HepG2 (cell line): Measurements from ENCODE around the gene ZXDC. TPM values are rescaled to one million over a fixed set of nuclear protein-coding genes. Genes with fewer than 3 reads are reported as not detected.
A peak's percentile ranks its signal among the peaks of the same experiment; 100 is the strongest.

ENCODE experiments used
- ATF7-NPFF ChIP-seq: sonication (generic); formaldehyde crosslinking; IDR thresholded peaks from 2 replicates; pipeline ENCODE4 v1.8.1; 2023; ENCODE audit warnings: mild to moderate bottlenecking, low read depth, missing genetic modification reagents, moderate library complexity
- CAMTA2 ChIP-seq: sonication (generic); formaldehyde crosslinking; IDR thresholded peaks from 2 replicates; pipeline ENCODE4 v1.4.0; 2020; ENCODE audit warnings: mild to moderate bottlenecking, missing genetic modification reagents, borderline replicate concordance
- DRAP1 ChIP-seq: IDR thresholded peaks from 2 replicates; pipeline ENCODE4 v1.6.1; 2016; ENCODE audit warnings: missing genetic modification reagents, missing compliant biosample characterization
- HDAC6 ChIP-seq: fragments of 200-600 bp; sonication (generic); IDR thresholded peaks from 2 replicates; pipeline ENCODE4 v1.7.0; 2017; ENCODE audit warnings: mild to moderate bottlenecking, antibody characterized with exemption, low read length, low read depth
- HOXA7 ChIP-seq: sonication (generic); formaldehyde crosslinking; IDR thresholded peaks from 2 replicates; pipeline ENCODE4 v1.8.1; 2022; ENCODE audit warnings: mild to moderate bottlenecking, missing genetic modification reagents, moderate library complexity
- IRF2 ChIP-seq: IDR thresholded peaks from 2 replicates; pipeline ENCODE4 v1.6.1; 2018; ENCODE audit warnings: missing genetic modification reagents, missing compliant biosample characterization
- LRRFIP1 ChIP-seq: sonication (generic); formaldehyde crosslinking; conservative IDR thresholded peaks from 2 replicates; pipeline ENCODE4 v1.4.0; 2020; ENCODE audit warnings: missing genetic modification reagents
- MTA1 ChIP-seq: sonication (generic); formaldehyde crosslinking; IDR thresholded peaks from 2 replicates; pipeline ENCODE4 v1.4.0; 2020; ENCODE audit warnings: missing genetic modification reagents, mild to moderate bottlenecking, borderline replicate concordance
- NFKB2 ChIP-seq: sonication (generic); formaldehyde crosslinking; IDR thresholded peaks from 2 replicates; pipeline ENCODE4 v1.4.0; 2020; ENCODE audit warnings: missing genetic modification reagents, borderline replicate concordance
- NR2F6 ChIP-seq, 2 experiments: IDR thresholded peaks; 2 replicates each; pipeline ENCODE4 v1.6.1; 2016; ENCODE audit warnings: antibody characterized with exemption in 1 of 2, mild to moderate bottlenecking in 1 of 2
- PAX8 ChIP-seq: sonication (generic); formaldehyde crosslinking; IDR thresholded peaks from 2 replicates; pipeline ENCODE4 v1.8.0; 2022; ENCODE audit warnings: mild to moderate bottlenecking, missing genetic modification reagents, borderline replicate concordance
- SAFB2 ChIP-seq: sonication (generic); formaldehyde crosslinking; IDR thresholded peaks from 2 replicates; pipeline ENCODE4 v1.5.1; 2020; ENCODE audit warnings: missing genetic modification reagents, low read depth, mild to moderate bottlenecking, borderline replicate concordance
- SP140L ChIP-seq: sonication (generic); formaldehyde crosslinking; IDR thresholded peaks from 2 replicates; pipeline ENCODE4 v1.4.0; 2020; ENCODE audit warnings: missing genetic modification reagents, borderline replicate concordance
- ZMYM3 ChIP-seq: sonication (generic); formaldehyde crosslinking; IDR thresholded peaks from 2 replicates; pipeline ENCODE4 v1.5.1; 2020; ENCODE audit warnings: mild to moderate bottlenecking, missing genetic modification reagents
- ZNF446 ChIP-seq: sonication (generic); formaldehyde crosslinking; IDR thresholded peaks from 2 replicates; pipeline ENCODE4 v1.5.0; 2020; ENCODE audit warnings: mild to moderate bottlenecking, missing genetic modification reagents
- ZNF577 ChIP-seq: sonication (generic); formaldehyde crosslinking; IDR thresholded peaks from 2 replicates; pipeline ENCODE4 v1.4.0; 2020; ENCODE audit warnings: mild to moderate bottlenecking, low read depth, missing genetic modification reagents, borderline replicate concordance
- ZNF777 ChIP-seq: sonication (generic); formaldehyde crosslinking; IDR thresholded peaks from 2 replicates; pipeline ENCODE4 v1.4.0; 2020; ENCODE audit warnings: missing genetic modification reagents
- ZSCAN25 ChIP-seq: sonication (generic); formaldehyde crosslinking; IDR thresholded peaks from 2 replicates; pipeline ENCODE4 v1.8.0; 2022; ENCODE audit warnings: mild to moderate bottlenecking, missing genetic modification reagents
- polyA plus RNA-seq, 8 experiments: library from polyadenylated mRNA; depleted of rRNA in 3 of 8; stranded (reverse) in 7 of 8; unstranded in 1 of 8; fragments of >200 nt; fragmentation: Illumina TruSeq in 4 of 8; extraction: Trizol in 4 of 8; gene quantifications; 2 replicates each; pipeline versions ENCODE4 v1.2.1 to v1.2.3, GENCODE V29; 2011 to 2016; ENCODE audit warnings: low read depth in 4 of 8, missing spikeins in 1 of 8, mixed read lengths in 1 of 8; ENCODE audit not compliant: insufficient read depth in 1 of 8
- total RNA-seq, 5 experiments: library from RNA; depleted of rRNA; stranded (reverse); fragments of >200 nt; fragmentation: Illumina TruSeq; extraction: Trizol; gene quantifications; 2 replicates each; pipeline ENCODE4 v1.2.3, GENCODE V29; 2016; ENCODE audit warnings: low read depth in 1 of 5
- TF ChIP-seq, protein P1 (sequence below), 2 experiments: sonication (generic) in 1 of 2; formaldehyde crosslinking in 1 of 2; IDR thresholded peaks; 2 replicates each; pipeline versions ENCODE4 v1.4.0 to v1.6.1; 2016 to 2020; ENCODE audit warnings: borderline replicate concordance in 1 of 2, low read depth in 1 of 2, mild to moderate bottlenecking in 1 of 2, missing genetic modification reagents in 1 of 2
- TF ChIP-seq, protein P2 (sequence below): sonication (generic); formaldehyde crosslinking; IDR thresholded peaks from 2 replicates; pipeline ENCODE4 v1.4.0; 2020; ENCODE audit warnings: mild to moderate bottlenecking, missing genetic modification reagents, borderline replicate concordance

Gene ZXDC
- total and polyA plus RNA-seq, 2 of the 13 experiments (the other 11 are each of a cell fraction or from before 2014, with no cell fraction given) = 17.6 to 21.2 TPM

GRCh38 chr3:126524429-126524988 is 48.8 kb upstream of the ZXDC start (continued):
- TF ChIP-seq, protein P1, sequence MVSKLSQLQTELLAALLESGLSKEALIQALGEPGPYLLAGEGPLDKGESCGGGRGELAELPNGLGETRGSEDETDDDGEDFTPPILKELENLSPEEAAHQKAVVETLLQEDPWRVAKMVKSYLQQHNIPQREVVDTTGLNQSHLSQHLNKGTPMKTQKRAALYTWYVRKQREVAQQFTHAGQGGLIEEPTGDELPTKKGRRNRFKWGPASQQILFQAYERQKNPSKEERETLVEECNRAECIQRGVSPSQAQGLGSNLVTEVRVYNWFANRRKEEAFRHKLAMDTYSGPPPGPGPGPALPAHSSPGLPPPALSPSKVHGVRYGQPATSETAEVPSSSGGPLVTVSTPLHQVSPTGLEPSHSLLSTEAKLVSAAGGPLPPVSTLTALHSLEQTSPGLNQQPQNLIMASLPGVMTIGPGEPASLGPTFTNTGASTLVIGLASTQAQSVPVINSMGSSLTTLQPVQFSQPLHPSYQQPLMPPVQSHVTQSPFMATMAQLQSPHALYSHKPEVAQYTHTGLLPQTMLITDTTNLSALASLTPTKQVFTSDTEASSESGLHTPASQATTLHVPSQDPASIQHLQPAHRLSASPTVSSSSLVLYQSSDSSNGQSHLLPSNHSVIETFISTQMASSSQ (IDR thresholded peaks at IDR 0.05; ENCODE audit: low read depth) = no peak
- TF ChIP-seq, protein P1 (CRISPR knock-in tag; IDR thresholded peaks at IDR 0.05; ENCODE audit: borderline replicate concordance) = 0 out of 2 replicates have a peak, but pooled peaks have one; percentile 12
- TF ChIP-seq ZMYM3 (CRISPR knock-in tag) = peak; percentile 45; the same call in 1 of the 2 replicates
- TF ChIP-seq SAFB2 (CRISPR knock-in tag) = no peak
- TF ChIP-seq ATF7-NPFF (CRISPR knock-in tag) = no peak; the same call in 1 of the 2 replicates
- TF ChIP-seq ZSCAN25 (CRISPR knock-in tag) = peak; percentile 9; the same call in 1 of the 2 replicates
- no peak for TF ChIP-seq NFKB2
- 0 out of 2 replicates have a peak, but pooled peaks have one; percentile 58 for TF ChIP-seq HOXA7 (CRISPR knock-in tag)
- no peak for TF ChIP-seq LRRFIP1 (CRISPR knock-in tag)
- 0 out of 2 replicates have a peak, but pooled peaks have one; percentile 9 for TF ChIP-seq IRF2
- no peak for TF ChIP-seq ZNF577 (CRISPR knock-in tag)
- TF ChIP-seq ZNF777 = peak; percentile 29
- peak; percentile 22; the same call in 1 of the 2 replicates for TF ChIP-seq DRAP1 (CRISPR knock-in tag)
- TF ChIP-seq, protein P2, sequence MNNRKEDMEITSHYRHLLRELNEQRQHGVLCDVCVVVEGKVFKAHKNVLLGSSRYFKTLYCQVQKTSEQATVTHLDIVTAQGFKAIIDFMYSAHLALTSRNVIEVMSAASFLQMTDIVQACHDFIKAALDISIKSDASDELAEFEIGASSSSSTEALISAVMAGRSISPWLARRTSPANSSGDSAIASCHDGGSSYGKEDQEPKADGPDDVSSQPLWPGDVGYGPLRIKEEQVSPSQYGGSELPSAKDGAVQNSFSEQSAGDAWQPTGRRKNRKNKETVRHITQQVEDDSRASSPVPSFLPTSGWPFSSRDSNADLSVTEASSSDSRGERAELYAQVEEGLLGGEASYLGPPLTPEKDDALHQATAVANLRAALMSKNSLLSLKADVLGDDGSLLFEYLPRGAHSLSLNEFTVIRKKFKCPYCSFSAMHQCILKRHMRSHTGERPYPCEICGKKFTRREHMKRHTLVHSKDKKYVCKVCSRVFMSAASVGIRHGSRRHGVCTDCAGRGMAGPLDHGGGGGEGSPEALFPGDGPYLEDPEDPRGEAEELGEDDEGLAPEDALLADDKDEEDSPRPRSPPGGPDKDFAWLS (CRISPR knock-in tag) = 0 out of 2 replicates have a peak, but pooled peaks have one; percentile 44
- TF ChIP-seq CAMTA2 = no peak
- no peak for TF ChIP-seq MTA1 (CRISPR knock-in tag)
- TF ChIP-seq NR2F6 (IDR thresholded peaks at IDR 0.05) = no peak
- TF ChIP-seq NR2F6 (CRISPR knock-in tag; IDR thresholded peaks at IDR 0.05) = peak; percentile 3; the same call in 1 of the 2 replicates
- TF ChIP-seq SP140L = 0 out of 2 replicates have a peak, but pooled peaks have one; percentile 12
- TF ChIP-seq ZNF446 (CRISPR knock-in tag) = 0 out of 2 replicates have a peak, but pooled peaks have one; percentile 3
- 0 out of 2 replicates have a peak, but pooled peaks have one; percentile 78 for TF ChIP-seq PAX8 (CRISPR knock-in tag)
- no peak for TF ChIP-seq HDAC6
